AG09319 (cell line): ENCODE measurements around the gene RTBDN.

Source experiments
- DNase-seq: peaks from one replicate; pipeline ENCODE4 v3.0.0-alpha.2; 2010; ENCODE audit warnings: low read depth; ENCODE audit errors: extremely low read depth
- CTCF ChIP-seq: IDR thresholded peaks from 2 replicates; pipeline ENCODE4 v1.5.1; 2011; ENCODE audit warnings: low read depth, mild to moderate bottlenecking, inconsistent platforms, low read length, moderate library complexity

The RTBDN gene

GRCh38 chr19:12872941-12873890 is 38.8 kb upstream of the RTBDN start:
- no peak for TF ChIP-seq CTCF
- no peak for DNase-seq

GRCh38 chr19:12872255-12872654 is 37.9 kb upstream of the RTBDN start:
- no peak for TF ChIP-seq CTCF
- no peak for DNase-seq

DNA sequence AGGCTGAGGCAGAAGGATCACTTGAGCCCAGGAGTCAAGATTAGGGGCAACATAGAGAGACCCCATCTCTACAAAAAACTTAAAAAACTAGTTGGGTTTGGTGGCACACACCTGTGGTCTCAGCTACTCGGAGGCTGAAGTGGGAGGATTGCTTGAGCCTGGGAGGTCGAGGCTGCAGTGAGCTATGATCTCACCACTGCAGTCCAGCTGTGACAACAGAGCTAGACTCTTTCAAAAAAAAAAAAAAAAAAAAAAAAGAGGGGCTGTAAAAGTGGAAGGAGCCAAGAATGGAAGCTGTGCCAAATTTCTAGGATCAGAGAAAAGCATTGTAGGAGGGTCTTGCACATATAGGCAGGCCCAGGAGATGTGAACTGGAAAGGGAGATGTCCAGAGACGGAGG is 37.3 kb upstream of the RTBDN start:
- no peak for TF ChIP-seq CTCF
- DNase-seq = no peak

DNA sequence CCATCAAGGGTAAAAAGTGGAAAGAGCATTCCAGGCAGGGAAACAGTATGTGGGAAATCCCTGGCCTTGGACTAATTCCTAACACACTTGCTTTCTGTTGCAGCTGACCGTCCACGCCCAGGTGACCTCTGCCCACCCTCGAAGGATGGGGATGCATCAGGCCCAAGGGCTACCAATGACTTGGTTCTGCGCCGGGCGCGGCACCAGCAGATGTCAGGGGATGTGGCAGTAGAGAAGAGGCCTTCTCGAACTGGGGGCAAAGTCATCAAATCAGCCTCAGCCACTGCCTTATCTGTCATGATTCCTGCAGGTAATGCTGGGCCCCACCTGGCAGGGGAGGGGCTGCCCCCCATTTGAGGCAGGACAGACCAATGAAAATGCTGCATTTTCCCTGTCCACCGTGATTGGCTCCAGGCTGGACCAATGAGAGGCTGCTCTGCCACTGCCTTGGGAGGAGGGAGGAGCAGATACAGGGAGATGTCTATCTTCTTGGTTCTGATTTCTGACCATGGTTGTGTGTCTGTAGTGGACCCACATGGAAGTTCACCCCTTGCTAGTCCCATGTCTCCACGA is 34.2 kb upstream of the RTBDN start:
- DNase-seq = no peak
- no peak for TF ChIP-seq CTCF

GRCh38 chr19:12867120-12868099 is 33.0 kb upstream of the RTBDN start:
- DNase-seq = no peak
- TF ChIP-seq CTCF = no peak

- no peak for TF ChIP-seq CTCF
- DNase-seq = no peak
Measured at GRCh38 chr19:12866416-12867119, 32.2 kb upstream of the RTBDN start.
